Esophagus muscularis mucosa (tissue), 4 donors: Measurements from ENCODE around the gene PRDM2.

Experiments
- CTCF ChIP-seq, 3 experiments: fragments of 200-600 bp in 2 of 3; fragments of 450-650 bp in 1 of 3; sonication (generic) in 2 of 3; IDR thresholded peaks; one replicate each; pipeline ENCODE4 v1.5.1; 2017 to 2019; ENCODE audit warnings: antibody characterized with exemption in 3 of 3, mild to moderate bottlenecking in 2 of 3, moderate library complexity in 1 of 3
- EP300 ChIP-seq: sonication (generic); formaldehyde crosslinking; IDR thresholded peaks from one replicate; pipeline ENCODE4 v1.6.1; 2017; ENCODE audit warnings: antibody characterized with exemption
- POLR2A ChIP-seq: fragments of 450-650 bp; IDR thresholded peaks from one replicate; pipeline ENCODE4 v1.6.1; 2017; ENCODE audit warnings: antibody characterized with exemption, moderate library complexity, mild to moderate bottlenecking, low read depth
- POLR2AphosphoS5 ChIP-seq, 2 donors: sonication (generic); formaldehyde crosslinking; IDR thresholded peaks; one replicate each; pipeline ENCODE4 v1.6.1; 2017; ENCODE audit warnings: antibody characterized with exemption in 2 of 2

GRCh38 chr1:13871886-13872285, 171.9 kb downstream of the PRDM2 start:
- TF ChIP-seq POLR2A, result no peak
- TF ChIP-seq CTCF (IDR thresholded peaks at IDR 0.05), result no peak
- no peak for TF ChIP-seq POLR2AphosphoS5 (IDR thresholded peaks at IDR 0.05)
- TF ChIP-seq EP300, result no peak
